IMR-90 (cell line): Measurements from ENCODE around the gene SEC31B.

Source experiments
- ELK1 ChIP-seq: fragments of 150-350 bp; IDR thresholded peaks from 2 replicates; pipeline ENCODE4 v1.6.1; 2016; ENCODE audit warnings: low read depth, mild to moderate bottlenecking, low read length, moderate library complexity, borderline replicate concordance
- FOS ChIP-seq: fragments of 150-350 bp; IDR thresholded peaks from 2 replicates; pipeline ENCODE4 v1.6.1; 2016; ENCODE audit warnings: low read depth, low read length
- MXI1 ChIP-seq: IDR thresholded peaks from 2 replicates; pipeline ENCODE4 v1.6.1; 2012; ENCODE audit warnings: low read depth, mild to moderate bottlenecking, low read length, moderate library complexity, borderline replicate concordance
- NFE2L2 ChIP-seq: fragments of 150-350 bp; IDR thresholded peaks from 2 replicates; pipeline ENCODE4 v1.6.1; 2016; ENCODE audit warnings: low read depth, mild to moderate bottlenecking, low read length
- POLR2A ChIP-seq: IDR thresholded peaks from 2 replicates; pipeline ENCODE4 v1.6.1; 2012; ENCODE audit warnings: mild to moderate bottlenecking, low read depth, low read length
- TF ChIP-seq, protein P1 (sequence below): conservative IDR thresholded peaks from 2 replicates; pipeline ENCODE4 v1.5.1; 2012; ENCODE audit warnings: mild to moderate bottlenecking, low read depth, low read length, improper control_type of control experiment

GRCh38 chr10:100522107-100522801, 2.6 kb upstream of the SEC31B start:
- TF ChIP-seq, protein P1, sequence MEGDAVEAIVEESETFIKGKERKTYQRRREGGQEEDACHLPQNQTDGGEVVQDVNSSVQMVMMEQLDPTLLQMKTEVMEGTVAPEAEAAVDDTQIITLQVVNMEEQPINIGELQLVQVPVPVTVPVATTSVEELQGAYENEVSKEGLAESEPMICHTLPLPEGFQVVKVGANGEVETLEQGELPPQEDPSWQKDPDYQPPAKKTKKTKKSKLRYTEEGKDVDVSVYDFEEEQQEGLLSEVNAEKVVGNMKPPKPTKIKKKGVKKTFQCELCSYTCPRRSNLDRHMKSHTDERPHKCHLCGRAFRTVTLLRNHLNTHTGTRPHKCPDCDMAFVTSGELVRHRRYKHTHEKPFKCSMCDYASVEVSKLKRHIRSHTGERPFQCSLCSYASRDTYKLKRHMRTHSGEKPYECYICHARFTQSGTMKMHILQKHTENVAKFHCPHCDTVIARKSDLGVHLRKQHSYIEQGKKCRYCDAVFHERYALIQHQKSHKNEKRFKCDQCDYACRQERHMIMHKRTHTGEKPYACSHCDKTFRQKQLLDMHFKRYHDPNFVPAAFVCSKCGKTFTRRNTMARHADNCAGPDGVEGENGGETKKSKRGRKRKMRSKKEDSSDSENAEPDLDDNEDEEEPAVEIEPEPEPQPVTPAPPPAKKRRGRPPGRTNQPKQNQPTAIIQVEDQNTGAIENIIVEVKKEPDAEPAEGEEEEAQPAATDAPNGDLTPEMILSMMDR = no peak
- peak; percentile 85 for TF ChIP-seq FOS
- no peak for TF ChIP-seq POLR2A
- no peak for TF ChIP-seq MXI1
- TF ChIP-seq ELK1 = no peak
- no peak for TF ChIP-seq NFE2L2
